ENCODE data around the gene PDCD1.

The PDCD1 gene

DNA sequence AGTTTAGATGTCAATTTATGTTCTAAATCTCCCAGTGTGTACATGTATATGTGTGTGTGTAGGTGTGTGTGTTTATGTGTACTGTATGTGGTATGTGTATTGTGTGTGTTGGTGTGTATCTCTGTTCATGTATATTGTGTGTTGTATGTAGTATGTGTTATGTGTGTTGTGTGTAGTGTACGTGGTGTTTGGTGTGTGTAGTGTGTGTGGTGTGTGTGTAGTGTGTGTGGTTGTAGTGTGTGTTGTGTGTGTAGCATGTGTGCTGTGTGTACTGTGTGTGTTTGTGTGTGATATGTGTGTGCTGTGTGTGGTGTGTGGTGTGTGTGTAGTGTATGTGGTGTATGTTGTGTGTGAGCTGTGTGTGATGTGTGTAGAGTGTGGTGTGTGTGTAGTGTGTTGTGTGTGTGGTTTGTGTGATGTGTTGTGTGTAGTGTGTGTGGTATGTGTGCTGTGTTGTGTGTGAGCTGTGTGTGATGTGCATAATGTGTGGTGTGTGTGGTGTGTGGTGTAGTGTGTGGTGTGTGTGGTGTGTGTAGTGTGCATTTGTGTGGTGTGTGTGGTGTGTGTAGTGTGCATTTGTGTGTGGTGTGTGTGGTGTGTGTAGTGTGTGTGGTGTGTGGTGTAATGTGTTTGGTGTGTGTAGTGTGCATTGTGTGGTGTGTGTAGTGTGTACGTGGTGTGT, 5.6 kb upstream of the PDCD1 start:
- FAIRE-seq = no peak

DNA sequence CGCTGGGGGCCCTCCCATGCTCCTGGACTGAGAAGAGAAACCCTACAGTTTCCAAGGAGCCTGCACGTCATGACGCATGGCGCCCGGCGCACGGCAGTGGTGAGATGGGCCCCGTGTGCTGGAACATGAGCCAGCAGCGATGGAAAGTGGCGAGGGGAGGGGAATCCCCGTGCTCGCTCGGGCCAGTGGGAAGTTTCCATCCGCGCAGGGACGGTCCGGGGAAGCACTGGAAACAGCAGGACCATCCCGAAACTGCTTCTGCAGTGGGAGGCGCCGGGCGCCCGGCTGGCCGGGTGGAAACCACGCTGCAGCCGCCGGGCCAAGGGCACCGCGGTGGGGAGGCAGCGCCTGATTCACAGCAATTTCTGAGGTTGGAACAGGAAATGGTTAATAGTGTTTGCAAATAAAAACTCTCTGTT, 4.9 kb upstream of the PDCD1 start:
- FAIRE-seq = no peak

DNA sequence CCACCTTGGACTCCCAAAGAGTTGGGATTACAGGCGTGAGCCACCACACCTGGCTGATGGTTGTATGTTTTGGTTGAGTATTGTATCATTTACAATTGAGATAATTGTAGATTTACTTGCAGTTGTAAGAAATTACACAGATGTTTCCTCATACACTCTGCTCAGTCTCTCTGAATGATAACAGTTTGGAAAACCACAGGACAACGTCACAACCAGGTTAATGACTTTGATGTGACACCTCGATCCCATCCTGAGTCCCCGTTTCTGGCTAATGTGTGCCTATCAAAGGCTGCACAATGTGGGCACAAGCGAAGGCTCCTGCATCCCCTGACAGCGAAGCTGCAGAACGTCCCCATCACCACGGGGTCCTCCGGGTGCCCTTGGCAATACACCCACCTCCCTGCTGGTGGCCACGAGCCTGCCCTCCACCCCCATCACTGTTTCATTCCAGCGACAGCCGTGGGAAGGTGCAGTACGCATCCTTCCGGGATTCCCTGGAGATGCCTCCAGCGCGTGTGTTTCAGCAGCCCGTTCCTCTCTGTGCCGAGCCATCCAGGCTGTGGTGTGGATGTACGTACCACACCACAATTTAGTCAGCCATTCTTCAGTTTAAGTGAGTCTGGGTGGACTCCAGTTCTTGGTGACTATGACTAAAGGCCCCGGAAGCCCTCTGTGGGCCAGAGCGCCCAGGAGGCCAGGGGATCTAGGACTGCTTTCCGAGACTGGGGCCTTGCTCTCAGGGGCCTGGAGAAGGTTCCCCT, 4.3 kb upstream of the PDCD1 start:
- FAIRE-seq = no peak

DNA sequence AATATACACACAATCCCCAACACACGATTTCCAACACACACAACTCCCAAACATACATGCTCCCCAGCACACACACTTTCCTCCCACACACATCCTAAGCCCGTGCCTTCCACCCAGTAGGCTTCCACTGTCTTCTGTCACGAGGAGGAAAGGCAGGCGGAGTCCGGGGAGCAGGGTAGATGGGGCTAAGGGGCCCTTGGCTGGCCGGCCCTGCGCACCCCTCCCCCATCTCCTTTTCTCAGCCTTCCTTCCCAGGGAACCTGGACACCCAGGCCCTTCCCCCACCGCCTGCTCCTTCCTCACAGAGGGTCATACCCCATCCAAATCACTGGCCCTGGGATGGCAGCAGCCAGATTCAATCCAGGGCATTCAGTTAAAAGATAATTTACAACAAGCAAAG, 3.4 kb upstream of the PDCD1 start:
- no peak for FAIRE-seq

DNA sequence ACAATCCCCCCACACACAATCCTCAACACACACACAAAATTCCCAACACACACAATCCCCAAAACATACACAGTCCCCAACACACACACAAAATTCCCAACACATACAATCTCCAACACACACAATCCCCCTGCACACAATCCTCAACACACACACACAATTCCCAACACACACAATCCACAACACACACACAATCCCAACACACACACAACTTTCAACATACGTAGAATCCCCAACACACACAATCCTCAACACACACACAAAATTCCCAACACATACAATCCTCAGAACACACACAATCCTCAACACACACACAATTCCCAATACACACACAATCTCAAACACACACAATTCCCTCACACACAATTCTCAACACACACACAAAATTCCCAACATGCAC, 2.6 kb upstream of the PDCD1 start:
- FAIRE-seq = no peak

DNA sequence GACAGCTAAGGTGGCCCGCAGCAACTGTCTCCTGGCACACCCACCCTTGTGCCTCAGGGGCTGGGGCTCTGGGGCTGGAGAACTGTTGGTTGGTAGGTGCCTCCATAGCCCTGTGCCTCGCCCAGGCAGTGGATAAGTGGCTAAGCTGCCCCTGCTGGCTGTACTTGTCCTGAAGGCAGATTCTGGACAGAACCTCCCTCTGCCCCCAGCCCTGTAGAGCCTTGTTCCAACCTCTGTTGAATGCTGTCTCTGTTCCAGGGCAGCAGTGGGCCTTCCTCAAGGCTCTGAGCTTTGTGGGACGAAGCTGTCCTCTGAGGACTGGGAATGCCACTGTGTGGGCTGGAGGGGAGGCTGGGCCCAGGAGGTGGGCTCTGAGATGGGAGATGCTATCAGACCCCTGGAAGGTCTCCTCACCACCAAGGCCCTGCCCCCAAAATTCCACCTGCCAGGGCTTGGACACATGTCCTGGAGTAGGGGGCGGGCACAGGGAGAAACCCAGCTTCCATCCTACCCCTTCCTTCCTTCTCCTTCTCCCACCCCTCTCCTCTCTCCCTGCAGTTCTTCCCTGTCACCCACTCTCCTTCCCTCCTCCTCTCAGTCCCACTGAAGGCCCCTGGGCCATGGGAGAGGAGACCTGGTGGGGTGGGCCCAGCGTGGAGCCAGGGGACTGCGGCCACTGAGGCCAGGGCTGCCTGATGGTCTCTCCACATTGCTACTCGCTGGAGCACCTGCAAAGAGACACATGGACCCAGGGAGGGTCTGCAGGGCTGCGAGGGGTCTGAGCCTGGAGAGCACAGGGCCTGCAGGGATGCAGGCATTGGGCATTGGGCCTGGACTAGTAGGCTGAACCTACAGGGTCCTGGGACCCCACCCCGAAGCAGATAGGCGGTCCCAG, 1.7 kb upstream of the PDCD1 start:
- FAIRE-seq = no peak

DNA sequence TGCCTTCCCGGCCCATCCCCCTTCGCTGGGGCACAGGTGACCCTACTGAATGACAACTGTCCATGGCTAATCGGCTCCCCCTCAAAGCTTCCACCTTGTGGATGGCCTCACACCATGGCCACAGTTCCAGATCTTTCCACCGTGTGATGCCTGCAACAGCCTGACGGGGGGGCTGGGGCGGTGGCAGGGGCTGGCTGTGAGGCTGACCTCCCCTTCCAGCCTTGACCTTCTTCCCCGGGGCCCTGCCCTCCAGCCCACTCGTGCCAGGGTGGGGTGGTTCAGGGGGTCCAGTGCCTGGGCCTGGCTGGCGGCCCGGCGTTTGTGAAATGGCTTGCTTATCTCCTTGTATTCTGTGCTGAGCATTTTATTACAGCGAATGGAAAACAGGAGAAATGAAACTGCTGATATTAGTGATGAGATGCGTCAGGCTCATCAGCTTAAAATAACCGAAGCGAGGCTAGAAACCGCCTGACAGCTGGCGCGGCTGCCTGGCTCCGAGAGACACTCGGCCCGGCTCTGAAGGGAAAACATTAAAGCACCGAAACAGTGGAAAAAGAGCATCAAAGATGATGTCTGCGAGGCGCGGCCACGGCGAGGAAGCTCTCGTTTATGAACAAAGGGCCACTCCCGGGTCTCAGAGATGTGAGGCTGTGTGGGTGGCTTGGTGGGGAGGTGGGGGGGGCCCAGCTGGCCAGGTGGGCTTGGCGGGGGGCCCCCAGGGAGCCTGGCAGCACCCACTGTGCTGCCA, 916 bp upstream of the PDCD1 start:
- no peak for FAIRE-seq

DNA sequence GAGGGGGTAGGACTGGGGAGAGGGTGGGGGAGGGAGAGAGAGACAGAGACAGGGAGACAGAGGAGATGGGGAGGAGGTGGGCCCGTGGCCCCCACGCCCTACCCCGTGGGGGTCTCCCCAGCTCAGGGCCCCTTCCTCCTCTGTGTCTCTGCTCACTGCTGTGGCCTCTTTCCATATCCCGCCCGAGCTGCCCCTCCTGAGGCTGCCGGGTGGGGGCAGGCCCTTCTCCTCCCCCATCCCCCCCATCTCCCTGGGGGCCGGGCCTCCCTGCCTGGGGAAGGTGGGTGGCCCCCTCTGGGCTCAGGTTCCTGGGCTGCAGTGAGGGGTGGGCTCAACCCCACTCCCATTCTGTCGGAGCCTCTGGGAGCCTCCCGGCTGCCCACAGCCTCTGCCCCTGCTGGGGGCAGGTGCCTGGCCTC, 332 bp upstream of the PDCD1 start:
- no peak for FAIRE-seq

DNA sequence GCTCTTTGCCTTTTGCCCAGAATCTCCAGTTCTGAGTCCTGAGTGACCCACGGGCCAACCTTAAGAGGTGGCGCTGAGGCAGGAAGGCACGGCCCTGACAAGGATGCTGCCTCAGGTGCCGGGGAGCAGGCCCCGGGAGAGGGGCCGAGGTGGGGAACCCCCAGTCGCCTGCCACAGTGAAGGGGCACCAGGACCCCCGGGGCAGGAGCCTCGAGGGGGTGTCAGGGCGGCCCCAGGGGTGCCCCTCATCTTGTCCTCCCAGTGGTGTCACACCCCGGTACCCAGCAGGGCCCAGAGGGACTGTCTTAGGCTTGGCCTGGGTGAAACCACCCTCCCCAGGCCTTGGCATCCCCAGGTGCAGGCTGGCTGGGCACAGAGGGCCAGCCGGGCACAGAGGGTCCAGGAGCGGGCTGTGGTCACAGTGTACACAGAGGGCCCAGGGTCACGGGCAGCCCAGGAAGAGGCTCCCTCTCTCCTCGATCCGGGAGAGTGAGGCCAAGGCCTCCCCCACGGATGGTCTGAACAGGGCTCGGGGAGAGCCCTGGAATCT, 1.0 kb downstream of the PDCD1 start:
- FAIRE-seq = no peak

DNA sequence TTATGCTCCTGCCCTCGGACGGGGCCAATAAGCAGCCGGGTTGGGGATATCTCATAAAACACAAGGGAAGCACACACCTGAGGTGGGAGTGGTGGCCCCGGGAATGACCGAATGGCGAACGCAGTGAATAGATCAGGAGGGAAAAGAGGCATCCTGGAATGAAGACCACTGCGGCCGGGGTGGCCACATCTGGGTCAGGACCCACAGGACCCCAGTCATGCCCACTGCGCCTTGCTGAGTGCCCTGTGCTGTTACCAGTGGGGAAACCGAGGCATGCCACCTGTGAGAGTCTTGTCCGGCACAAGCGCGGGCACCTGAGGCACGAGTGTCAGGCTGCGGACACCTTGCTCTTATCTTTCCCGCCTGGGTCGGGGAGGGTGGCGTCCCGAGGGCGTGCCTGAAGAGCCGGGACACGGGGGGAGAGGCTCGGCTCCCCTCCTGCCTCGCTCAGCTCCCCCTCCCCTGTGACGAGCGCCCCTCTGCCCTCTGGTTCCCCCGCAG, 1.6 kb downstream of the PDCD1 start:
- no peak for FAIRE-seq

DNA sequence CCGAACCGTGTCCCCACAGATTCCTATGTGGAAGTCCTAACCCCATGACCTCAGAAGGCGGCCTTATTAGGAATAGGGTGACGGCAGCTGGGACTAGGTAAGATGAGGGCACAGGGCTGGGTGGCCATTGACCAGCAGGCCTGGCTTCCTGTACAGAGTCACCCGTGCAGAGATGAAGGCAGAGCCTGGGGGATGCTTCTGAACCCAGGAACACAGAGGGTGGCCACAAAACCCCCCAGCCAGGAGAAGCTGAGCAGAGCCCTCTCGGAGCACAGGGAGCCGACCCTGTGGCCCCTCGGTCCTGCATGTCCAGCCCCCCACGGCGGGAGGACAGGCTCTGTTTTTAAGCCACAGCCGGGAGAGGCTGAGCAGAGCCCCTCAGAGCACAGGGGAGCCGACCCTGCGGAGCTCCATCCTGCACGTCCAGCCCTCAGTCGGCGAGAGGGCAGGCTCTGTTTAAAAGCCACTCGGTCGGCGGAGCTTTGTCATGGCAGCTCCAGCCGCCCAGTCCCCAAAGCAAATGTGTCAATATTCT, 2.7 kb downstream of the PDCD1 start:
- no peak for FAIRE-seq

DNA sequence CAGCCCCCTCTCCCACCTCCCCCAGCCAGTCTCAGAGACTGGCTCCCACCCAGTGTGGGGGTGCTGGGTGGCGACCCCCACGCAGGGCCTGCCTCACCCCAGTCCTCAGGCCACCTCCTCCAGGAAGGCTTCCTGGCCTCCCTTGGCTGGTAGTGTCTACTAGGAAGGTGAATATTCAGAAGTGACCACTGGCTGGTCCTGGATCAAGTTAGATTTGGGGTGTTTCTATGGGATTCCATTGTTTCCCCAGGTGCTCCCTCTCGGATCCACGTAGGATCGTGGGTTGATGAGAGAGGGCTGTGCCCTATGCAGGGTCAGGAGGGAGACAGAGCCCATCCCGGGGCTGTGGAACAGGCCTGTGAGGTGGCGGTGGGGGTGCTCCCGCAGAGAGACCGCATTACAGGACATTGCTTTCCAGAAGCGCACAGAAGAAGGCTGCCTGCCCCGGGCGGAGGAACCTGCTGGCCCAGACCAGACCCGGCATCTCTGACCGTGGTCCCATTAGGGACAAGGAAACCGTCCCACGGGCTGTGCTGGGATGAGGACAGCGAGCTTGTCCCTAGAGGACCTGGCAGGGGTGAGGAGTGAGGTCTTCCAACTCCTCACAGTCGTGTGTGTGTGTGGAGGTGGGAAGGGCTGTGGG, 3.3 kb downstream of the PDCD1 start:
- FAIRE-seq = no peak

DNA sequence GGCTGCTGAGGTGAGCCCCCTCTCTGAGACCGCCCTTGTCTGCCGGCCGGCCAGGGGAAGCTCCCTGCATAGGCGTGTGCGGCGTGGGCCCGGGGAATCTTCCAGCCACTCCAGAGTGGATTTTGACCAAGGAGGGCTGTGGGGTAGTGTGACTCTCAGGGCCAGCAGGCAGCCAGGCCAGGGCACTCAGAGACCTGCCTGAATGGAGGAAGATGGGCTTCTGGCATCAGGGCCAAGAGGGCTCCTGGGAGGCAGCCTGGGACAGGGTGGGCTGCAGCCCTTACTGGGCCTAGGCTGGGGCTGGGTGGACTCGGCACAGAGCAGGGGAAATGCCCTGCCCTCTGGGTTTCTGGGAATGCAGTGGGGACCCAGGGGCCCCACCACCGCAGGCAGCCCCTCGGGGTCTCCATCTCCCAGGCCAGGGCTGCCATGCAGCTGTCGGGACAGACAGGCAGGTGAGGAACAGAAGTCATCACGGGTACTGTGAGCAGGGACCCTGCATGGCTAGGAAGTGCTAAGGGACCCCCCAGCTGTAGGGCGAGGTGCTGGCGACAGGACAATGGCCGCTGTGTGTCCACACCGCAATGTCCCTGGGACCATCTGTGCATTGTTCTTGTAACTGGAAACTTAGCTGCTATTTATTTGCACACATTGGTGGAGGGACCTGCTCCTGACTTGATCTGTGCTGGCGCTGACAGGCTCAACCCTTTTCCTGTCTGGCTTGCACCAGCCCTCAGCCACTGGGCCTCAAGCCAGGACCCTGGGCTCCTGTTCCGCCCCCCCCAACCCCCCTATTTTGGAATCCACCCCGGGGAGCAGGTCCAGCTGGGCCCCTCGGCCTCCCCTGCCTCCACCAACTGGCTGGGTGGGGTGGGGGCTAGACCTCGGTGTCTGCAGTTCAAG, 4.1 kb downstream of the PDCD1 start:
- FAIRE-seq = no peak

DNA sequence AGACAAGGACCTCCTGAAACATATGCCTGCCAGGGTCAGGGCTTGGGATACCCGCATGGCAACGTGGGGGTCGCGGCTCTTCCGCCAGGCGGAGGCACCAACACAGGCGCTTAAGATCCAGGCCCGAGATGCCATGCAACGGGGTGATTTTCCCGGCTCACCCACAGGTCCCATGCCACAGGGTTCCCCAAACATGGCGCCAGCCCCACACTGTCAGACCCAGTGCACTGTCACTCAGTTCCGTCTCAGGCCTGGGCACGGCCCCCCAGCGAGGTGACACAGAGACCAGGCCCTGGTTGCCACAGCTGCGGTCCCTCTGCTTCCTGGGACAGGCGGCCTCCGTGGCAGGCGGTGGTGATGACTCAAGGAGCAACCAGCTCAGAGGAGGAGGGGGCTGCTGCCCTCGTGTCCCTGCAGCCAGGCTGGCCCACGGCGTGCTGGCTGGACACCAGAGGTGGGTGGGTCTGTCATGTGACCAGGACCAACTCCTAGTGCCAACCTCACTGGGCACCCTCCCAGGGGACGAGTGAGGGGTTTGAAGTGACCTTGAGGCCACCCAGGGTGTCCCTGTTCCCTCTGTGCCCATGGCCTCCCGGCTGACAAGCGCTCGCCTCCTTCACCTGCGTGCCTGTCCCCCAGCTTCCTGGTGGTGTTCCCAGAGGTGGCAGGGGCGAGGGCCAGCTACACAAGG, 4.9 kb downstream of the PDCD1 start:
- FAIRE-seq = no peak

DNA sequence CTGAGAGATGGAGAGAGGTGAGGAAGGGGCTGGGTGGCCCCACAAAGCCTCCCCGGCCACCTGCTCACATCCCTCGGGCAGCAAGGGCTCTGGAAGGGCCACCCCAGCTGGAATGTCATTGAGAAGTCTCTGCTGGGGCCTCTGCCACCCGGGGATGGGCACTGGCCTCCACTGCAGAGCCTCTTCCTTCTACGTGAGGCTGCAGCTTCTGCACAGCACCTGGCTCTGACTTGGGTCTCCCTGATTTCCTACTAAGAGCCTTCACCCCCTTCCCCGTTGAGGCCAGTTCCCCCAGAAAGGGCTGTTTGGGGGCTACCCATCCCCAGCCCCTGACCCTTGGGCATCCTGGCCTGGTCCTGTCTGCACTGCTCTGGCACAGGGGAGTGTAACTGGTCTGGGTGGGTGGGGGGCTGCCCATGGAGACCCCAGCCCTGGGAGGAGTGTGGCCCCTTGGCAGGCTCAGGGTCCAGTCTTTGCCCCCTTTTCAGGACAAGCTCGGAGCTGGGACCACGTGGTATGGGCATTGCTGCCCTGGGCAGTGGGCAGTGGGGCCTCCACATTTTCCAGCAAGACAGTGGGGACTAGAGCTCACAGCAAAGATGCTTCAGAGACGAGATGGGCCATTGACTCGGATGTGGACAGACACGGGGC, 5.6 kb downstream of the PDCD1 start:
- no peak for FAIRE-seq

DNA sequence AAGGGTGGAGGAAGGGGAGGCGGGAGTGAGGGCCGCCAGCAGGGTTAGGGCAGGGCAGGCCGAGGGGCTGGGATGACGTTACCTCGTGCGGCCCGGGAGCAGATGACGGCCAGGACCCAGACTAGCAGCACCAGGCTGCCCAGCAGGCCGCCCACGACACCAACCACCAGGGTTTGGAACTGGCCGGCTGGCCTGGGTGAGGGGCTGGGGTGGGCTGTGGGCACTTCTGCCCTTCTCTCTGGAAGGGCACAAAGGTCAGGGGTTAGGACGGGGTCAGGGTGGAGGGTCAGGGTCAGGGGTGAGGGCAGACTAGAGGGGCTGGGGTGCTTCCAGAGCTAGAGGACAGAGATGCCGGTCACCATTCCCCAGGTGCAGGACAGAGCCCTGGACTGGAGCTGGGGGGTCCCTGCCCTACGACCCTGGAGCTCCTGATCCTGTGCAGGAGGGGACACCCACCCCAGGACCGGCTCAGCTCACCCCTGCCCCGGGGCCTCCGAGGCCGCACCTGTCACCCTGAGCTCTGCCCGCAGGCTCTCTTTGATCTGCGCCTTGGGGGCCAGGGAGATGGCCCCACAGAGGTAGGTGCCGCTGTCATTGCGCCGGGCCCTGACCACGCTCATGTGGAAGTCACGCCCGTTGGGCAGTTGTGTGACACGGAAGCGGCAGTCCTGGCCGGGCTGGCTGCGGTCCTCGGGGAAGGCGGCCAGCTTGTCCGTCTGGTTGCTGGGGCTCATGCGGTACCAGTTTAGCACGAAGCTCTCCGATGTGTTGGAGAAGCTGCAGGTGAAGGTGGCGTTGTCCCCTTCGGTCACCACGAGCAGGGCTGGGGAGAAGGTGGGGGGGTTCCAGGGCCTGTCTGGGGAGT, 6.3 kb downstream of the PDCD1 start:
- no peak for FAIRE-seq

DNA sequence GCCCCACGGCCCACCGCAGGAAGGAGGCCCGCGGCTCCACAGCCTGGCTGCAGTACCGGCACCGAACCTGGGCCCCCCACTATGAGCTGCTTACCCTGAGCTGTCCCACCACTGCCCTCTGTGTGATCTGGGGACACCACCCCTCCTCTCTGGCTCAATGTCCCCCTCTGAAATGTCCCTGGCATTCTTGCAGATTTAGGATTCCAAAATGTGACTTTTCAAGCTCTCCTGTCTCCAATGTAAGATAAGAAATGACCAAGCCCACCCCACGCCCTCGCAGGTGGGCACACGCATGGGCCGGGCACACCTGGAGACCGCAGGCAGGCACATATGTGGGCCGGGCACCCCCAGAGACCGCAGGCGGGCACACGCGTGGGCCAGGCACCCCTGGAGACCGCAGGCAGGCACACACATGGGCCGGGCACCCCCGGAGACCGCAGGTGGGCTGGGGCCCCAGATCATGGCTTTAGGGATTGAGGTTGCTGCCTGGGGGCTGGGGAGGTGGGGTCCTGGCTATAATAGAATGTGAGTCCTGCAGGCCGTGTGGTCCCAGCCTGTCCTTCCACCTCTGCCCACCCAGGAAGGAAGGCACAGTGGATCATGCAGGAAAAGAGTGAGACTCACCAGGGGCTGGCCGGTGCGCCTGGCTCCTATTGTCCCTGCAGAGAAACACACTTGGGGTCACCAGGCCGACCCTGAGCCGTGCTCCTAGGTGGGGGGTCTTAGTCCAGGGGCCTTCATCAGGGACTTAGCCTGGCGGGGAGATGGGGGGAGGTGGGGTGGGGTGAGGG, 7.2 kb downstream of the PDCD1 start:
- FAIRE-seq = no peak

Data from A204.1 (cell line).